T-cell (primary cell): ENCODE measurements around the gene EMC9. TPM values are rescaled to one million over a fixed set of nuclear protein-coding genes. Genes with fewer than 3 reads are reported as not detected.

Experiments
- ATAC-seq, 4 experiments: fragments of 200-7000 bp in 3 of 4; fragments of 150-1000 bp in 1 of 4; cut with Tn5 transposase; replicated peaks in 1 of 4; 1 replicate in 3 of 4; 2 replicates in 1 of 4; pipeline ENCODE4 v1.10.0; 2021; ENCODE audit warnings: moderate library complexity in 3 of 4, mild to moderate bottlenecking in 2 of 4, moderate number of reproducible peaks in 1 of 4
- CTCF ChIA-PET, 2 donors: fragments of 300-600 bp; sonication (Branson Sonifier 250); formaldehyde crosslinking; loops; one replicate each; lab custom pipeline; 2022; ENCODE audit warnings: antibody characterized with exemption in 2 of 2; lab: Charles Lee
- POLR2A ChIA-PET, 2 donors: fragments of 300-600 bp; sonication (Branson Sonifier 250); formaldehyde crosslinking; loops; one replicate each; lab custom pipeline; 2022; ENCODE audit warnings: antibody characterized with exemption in 2 of 2; lab: Charles Lee
- DNase-seq, 35 experiments: peaks; one replicate each; pipeline versions ENCODE4 v3.0.0 to v3.0.0-alpha.2; 2013 to 2023
- H3K27ac ChIP-seq: one replicate; pipeline ENCODE4 v1.5.1; 2013; ENCODE audit warnings: low read length
- H3K27me3 ChIP-seq, 2 experiments: replicated peaks in 1 of 2; 1 replicate in 1 of 2; 2 replicates in 1 of 2; pipeline versions ENCODE4 v1.6.1 to v1.7.0; 2013; ENCODE audit warnings: low read length in 1 of 2, mixed read lengths in 1 of 2; ENCODE audit not compliant: control insufficient read depth in 2 of 2, insufficient read depth in 2 of 2; ENCODE audit errors: extremely low read depth in 1 of 2
- H3K36me3 ChIP-seq, 2 donors: 1 replicate in 1 of 2; 2 replicates in 1 of 2; pipeline versions ENCODE4 v1.6.1 to v1.7.0; 2013; ENCODE audit warnings: low read length in 1 of 2; ENCODE audit not compliant: control insufficient read depth in 2 of 2, insufficient read depth in 1 of 2; ENCODE audit errors: extremely low read depth in 1 of 2
- H3K4me1 ChIP-seq, 2 experiments: 1 replicate in 1 of 2; 2 replicates in 1 of 2; pipeline versions ENCODE4 v1.6.1 to v1.7.0; 2013; ENCODE audit warnings: low read length in 2 of 2, mixed read lengths in 1 of 2; ENCODE audit not compliant: insufficient read depth in 2 of 2, control insufficient read depth in 1 of 2; ENCODE audit errors: extremely low read depth in 1 of 2
- H3K4me3 ChIP-seq, 2 donors: 1 replicate in 1 of 2; 2 replicates in 1 of 2; pipeline versions ENCODE4 v1.5.1 to v1.7.0; 2013; ENCODE audit warnings: mild to moderate bottlenecking in 2 of 2, low read length in 1 of 2, moderate library complexity in 1 of 2; ENCODE audit not compliant: control insufficient read depth in 1 of 2; ENCODE audit errors: extremely low read depth in 1 of 2
- H3K9me3 ChIP-seq: 2 replicates; pipeline ENCODE4 v1.7.0; 2013
- H3K27ac Mint-ChIP-seq, 2 donors: one replicate each; pipeline ENCODE4 v1.8.0; 2020 to 2021; ENCODE audit warnings: mild to moderate bottlenecking in 2 of 2, mixed read lengths in 2 of 2
- H3K27me3 Mint-ChIP-seq, 2 donors: one replicate each; pipeline ENCODE4 v1.8.0; 2021 to 2022; ENCODE audit warnings: mixed read lengths in 2 of 2
- H3K36me3 Mint-ChIP-seq: one replicate; pipeline ENCODE4 v1.8.0; 2021; ENCODE audit warnings: mixed read lengths
- H3K4me1 Mint-ChIP-seq, 3 donors: one replicate each; pipeline ENCODE4 v1.8.0; 2020 to 2022; ENCODE audit warnings: mixed read lengths in 3 of 3, mild to moderate bottlenecking in 1 of 3
- H3K4me3 Mint-ChIP-seq, 3 donors: one replicate each; pipeline ENCODE4 v1.8.0; 2020 to 2022; ENCODE audit warnings: mild to moderate bottlenecking in 3 of 3, mixed read lengths in 3 of 3, moderate library complexity in 3 of 3
- H3K9me3 Mint-ChIP-seq, 3 donors: one replicate each; pipeline ENCODE4 v1.8.0; 2020 to 2022; ENCODE audit warnings: mixed read lengths in 3 of 3
- WGBS: methylation state at CpG from one replicate; pipeline ENCODE4 v1.1.5; 2013; ENCODE audit warnings: missing lambda C conversion rate; ENCODE audit not compliant: insufficient coverage; 5-methylcytosine and 5-hydroxymethylcytosine counted together
- total RNA-seq, 35 experiments: library from RNA in 6 of 35; stranded (reverse) in 6 of 35; fragments of 120-200 nt in 1 of 35; gene quantifications; one replicate each; pipeline versions ENCODE4 v1.2.1 to v1.2.4 and lab custom pipeline; 2013 to 2026

Gene EMC9
- total RNA-seq, 5 donors from 2014 or later (not counting 1 experiment from before 2014, with no cell fraction given): 9.3 to 29.8 (median 20.8) TPM

GRCh38 chr14:24187539-24187915 lies 46.1 kb upstream of the EMC9 start:
- H3K27me3 ChIP-seq: no peaks in the 10 kb centered on the region
- ChIA-PET CTCF (interaction anchor here in 1 of 2 donors (1.3 kb wide), 1 partner anchor 26 kb away, joined by 4 read pairs; the partner anchor contains the start of gene IRF9), POLR2A (interaction anchor here in 1 of 2 donors (0.8 kb wide), 1 partner anchor 26 kb away, joined by 3 read pairs; the partner anchor contains the start of gene IRF9)
- Mint-ChIP-seq H3K27ac (peak overlapping the region; percentile 89 to 94), H3K27me3 (no peaks in the 10 kb centered on the region), H3K4me3 (peak overlapping the region; percentile 86 to 89 (median 89)), H3K9me3 (no peaks in the 10 kb centered on the region), H3K4me1 (peaks cover 33 to 43% (median 36%) of the 10 kb centered on the region in 3 donors), H3K36me3 (peaks cover 26% of the 10 kb centered on the region)
- ATAC-seq (no peak), DNase-seq (no peak)
- peaks cover 21 to 61% of the 10 kb centered on the region in 2 donors for H3K36me3 ChIP-seq
- WGBS: 67% methylated on average over 1 of the region's 2 CpGs
- peak overlapping the region; percentile 70 for H3K27ac ChIP-seq
- H3K4me3 ChIP-seq: peak overlapping the region; percentile 84 to 89
- no peaks in the 10 kb centered on the region for H3K9me3 ChIP-seq
- peaks cover 3 to 30% of the 10 kb centered on the region in 2 experiments for H3K4me1 ChIP-seq

- POLR2A ChIA-PET: interaction anchor here in 1 of 2 donors (0.6 to 0.8 kb wide), 2 partner anchors 26 to 36 kb away, joined by 3 to 7 read pairs; partner anchors contain the start of gene IRF9
- Mint-ChIP-seq H3K4me1 (peaks cover 28 to 38% (median 30%) of the 10 kb centered on the region in 3 donors), H3K27ac (peak overlapping the region; percentile 59 to 72), H3K36me3 (peaks cover 26% of the 10 kb centered on the region), H3K4me3 (peak overlapping the region; percentile 70 to 89 (median 86)), H3K9me3 (no peaks in the 10 kb centered on the region), H3K27me3 (no peaks in the 10 kb centered on the region)
- WGBS: 100% methylated on average over 3 of the region's 10 CpGs
- Histone ChIP-seq H3K27me3 (no peaks in the 10 kb centered on the region), H3K4me3 (no peak overlapping the region), H3K9me3 (no peaks in the 10 kb centered on the region), H3K36me3 (peaks cover 20 to 61% of the 10 kb centered on the region in 2 donors), H3K27ac (no peak overlapping the region), H3K4me1 (peaks cover 3 to 30% of the 10 kb centered on the region in 2 experiments)
- ATAC-seq (no peak), DNase-seq (no peak)
- CTCF ChIA-PET: no interaction called here
These were observed 45.6 kb upstream of the EMC9 start for GRCh38 chr14:24186831-24187538.

GRCh38 chr14:24185741-24186140 lies 44.4 kb upstream of the EMC9 start:
- Histone ChIP-seq H3K4me3 (no peak overlapping the region), H3K4me1 (peaks cover 3 to 30% of the 10 kb centered on the region in 2 experiments), H3K27me3 (no peaks in the 10 kb centered on the region), H3K9me3 (no peaks in the 10 kb centered on the region), H3K36me3 (peaks cover 24 to 67% of the 10 kb centered on the region in 2 donors), H3K27ac (no peak overlapping the region)
- H3K4me1 Mint-ChIP-seq: peaks cover 23 to 30% (median 27%) of the 10 kb centered on the region in 3 donors
- no peak for ATAC-seq
- no peaks in the 10 kb centered on the region for H3K9me3 Mint-ChIP-seq
- no peak overlapping the region for H3K4me3 Mint-ChIP-seq
- no peak for DNase-seq
- H3K27me3 Mint-ChIP-seq: no peaks in the 10 kb centered on the region
- ChIA-PET CTCF (interaction anchor here in 1 of 2 donors (0.6 to 0.7 kb wide), 2 partner anchors 24 to 41 kb away, joined by 3 read pairs; partner anchors contain the start of gene IRF9), POLR2A (interaction anchor here in 1 of 2 donors (0.9 kb wide), 1 partner anchor 10 kb away, joined by 3 read pairs; the partner anchor contains the start of gene TM9SF1)
- H3K36me3 Mint-ChIP-seq: peaks cover 25% of the 10 kb centered on the region
- H3K27ac Mint-ChIP-seq: no peak overlapping the region
- 96% methylated on average over 10 of the region's 11 CpGs for WGBS

- no peaks in the 10 kb centered on the region for H3K9me3 Mint-ChIP-seq
- no peak overlapping the region for H3K27ac Mint-ChIP-seq
- DNase-seq (no peak), ATAC-seq (no peak)
- Histone ChIP-seq H3K36me3 (peaks cover 28 to 67% of the 10 kb centered on the region in 2 donors), H3K4me1 (peaks cover 3 to 30% of the 10 kb centered on the region in 2 experiments), H3K27ac (no peak overlapping the region), H3K4me3 (no peak overlapping the region), H3K27me3 (no peaks in the 10 kb centered on the region), H3K9me3 (no peaks in the 10 kb centered on the region)
- H3K27me3 Mint-ChIP-seq: no peaks in the 10 kb centered on the region
- WGBS: 96% methylated on average over 5 of the region's 7 CpGs
- H3K4me1 Mint-ChIP-seq: peaks cover 23 to 29% (median 27%) of the 10 kb centered on the region in 3 donors
- H3K4me3 Mint-ChIP-seq: no peak overlapping the region
- POLR2A ChIA-PET: interaction anchor here (0.7 to 0.9 kb wide), 2 partner anchors 10 to 14 kb away, joined by 3 to 5 read pairs; partner anchors contain the start of gene TM9SF1 (in 1 of the 2)
- H3K36me3 Mint-ChIP-seq: peaks cover 30% of the 10 kb centered on the region
- CTCF ChIA-PET: interaction anchor here in 1 of 2 donors (0.5 kb wide), 1 partner anchor 554 kb away, joined by 3 read pairs; no protein-coding TSS in a partner anchor
These were observed 43.6 kb upstream of the EMC9 start for GRCh38 chr14:24185026-24185425.

- H3K36me3 Mint-ChIP-seq: peaks cover 35% of the 10 kb centered on the region
- Histone ChIP-seq H3K4me1 (peaks cover 3 to 27% of the 10 kb centered on the region in 2 experiments), H3K9me3 (no peaks in the 10 kb centered on the region), H3K36me3 (peaks cover 32 to 74% of the 10 kb centered on the region in 2 donors), H3K4me3 (no peak overlapping the region), H3K27me3 (no peaks in the 10 kb centered on the region), H3K27ac (no peak overlapping the region)
- peaks cover 21 to 25% (median 24%) of the 10 kb centered on the region in 3 donors for H3K4me1 Mint-ChIP-seq
- ATAC-seq (no peak), DNase-seq (no peak)
- ChIA-PET CTCF (interaction anchor here (0.5 to 1.1 kb wide), 2 partner anchors 23 to 553 kb away, joined by 3 to 4 read pairs; no protein-coding TSS in a partner anchor), POLR2A (interaction anchor here (0.6 to 0.9 kb wide), 3 partner anchors 11 to 27 kb away, joined by 3 to 5 read pairs (median 3); partner anchors contain the start of gene TM9SF1 (in 1 of the 2))
- H3K27ac Mint-ChIP-seq: no peak overlapping the region
- H3K27me3 Mint-ChIP-seq: no peaks in the 10 kb centered on the region
- H3K4me3 Mint-ChIP-seq: no peak overlapping the region
- no peaks in the 10 kb centered on the region for H3K9me3 Mint-ChIP-seq
- 97% methylated on average over 14 of the region's 19 CpGs for WGBS
These were observed 42.9 kb upstream of the EMC9 start for GRCh38 chr14:24184104-24184970.
